Lower leg skin (tissue), 3 donors: Measurements from ENCODE around the gene PKP4.
"Not testable (repeated sequence)": the region's sequence is repeated elsewhere in the genome, so short reads cannot be mapped to it uniquely, and the experiment has no call there.

Source experiments
- POLR2A ChIP-seq, 2 donors: fragments of 450-650 bp; IDR thresholded peaks; one replicate each; pipeline ENCODE4 v1.6.1; 2016 to 2017; ENCODE audit warnings: antibody characterized with exemption in 2 of 2, mild to moderate bottlenecking in 1 of 2, moderate library complexity in 1 of 2
- TF ChIP-seq, protein P1 (sequence below), 3 donors: fragments of 450-650 bp; IDR thresholded peaks; one replicate each; pipeline ENCODE4 v1.5.1; 2016; ENCODE audit warnings: antibody characterized with exemption in 3 of 3, mild to moderate bottlenecking in 3 of 3, moderate library complexity in 2 of 3

DNA sequence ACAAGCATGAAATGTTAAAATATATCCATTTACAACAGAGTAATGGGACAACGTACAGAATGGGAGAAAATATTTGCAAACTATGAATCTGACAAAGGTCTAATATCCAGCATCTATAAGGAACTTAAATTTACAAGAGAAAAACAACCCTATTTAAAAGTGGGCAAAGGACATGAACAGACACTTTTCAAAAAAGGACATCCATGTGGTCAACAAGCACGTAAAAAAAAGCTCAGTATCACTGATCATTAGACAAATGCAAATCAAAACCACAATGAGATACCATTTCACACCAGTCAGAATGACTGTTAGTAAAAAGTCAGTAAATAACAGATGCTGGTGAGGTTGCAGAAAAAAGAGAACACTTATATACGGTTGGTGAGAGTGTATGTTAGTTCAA is 16.1 kb downstream of the PKP4 start:
- TF ChIP-seq, protein P1, sequence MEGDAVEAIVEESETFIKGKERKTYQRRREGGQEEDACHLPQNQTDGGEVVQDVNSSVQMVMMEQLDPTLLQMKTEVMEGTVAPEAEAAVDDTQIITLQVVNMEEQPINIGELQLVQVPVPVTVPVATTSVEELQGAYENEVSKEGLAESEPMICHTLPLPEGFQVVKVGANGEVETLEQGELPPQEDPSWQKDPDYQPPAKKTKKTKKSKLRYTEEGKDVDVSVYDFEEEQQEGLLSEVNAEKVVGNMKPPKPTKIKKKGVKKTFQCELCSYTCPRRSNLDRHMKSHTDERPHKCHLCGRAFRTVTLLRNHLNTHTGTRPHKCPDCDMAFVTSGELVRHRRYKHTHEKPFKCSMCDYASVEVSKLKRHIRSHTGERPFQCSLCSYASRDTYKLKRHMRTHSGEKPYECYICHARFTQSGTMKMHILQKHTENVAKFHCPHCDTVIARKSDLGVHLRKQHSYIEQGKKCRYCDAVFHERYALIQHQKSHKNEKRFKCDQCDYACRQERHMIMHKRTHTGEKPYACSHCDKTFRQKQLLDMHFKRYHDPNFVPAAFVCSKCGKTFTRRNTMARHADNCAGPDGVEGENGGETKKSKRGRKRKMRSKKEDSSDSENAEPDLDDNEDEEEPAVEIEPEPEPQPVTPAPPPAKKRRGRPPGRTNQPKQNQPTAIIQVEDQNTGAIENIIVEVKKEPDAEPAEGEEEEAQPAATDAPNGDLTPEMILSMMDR (IDR thresholded peaks at IDR 0.05) = not testable (repeated sequence)
- TF ChIP-seq POLR2A (IDR thresholded peaks at IDR 0.05) = not testable (repeated sequence)
